Measurements from ENCODE around the gene CCDC8.

Gene CCDC8

DNA sequence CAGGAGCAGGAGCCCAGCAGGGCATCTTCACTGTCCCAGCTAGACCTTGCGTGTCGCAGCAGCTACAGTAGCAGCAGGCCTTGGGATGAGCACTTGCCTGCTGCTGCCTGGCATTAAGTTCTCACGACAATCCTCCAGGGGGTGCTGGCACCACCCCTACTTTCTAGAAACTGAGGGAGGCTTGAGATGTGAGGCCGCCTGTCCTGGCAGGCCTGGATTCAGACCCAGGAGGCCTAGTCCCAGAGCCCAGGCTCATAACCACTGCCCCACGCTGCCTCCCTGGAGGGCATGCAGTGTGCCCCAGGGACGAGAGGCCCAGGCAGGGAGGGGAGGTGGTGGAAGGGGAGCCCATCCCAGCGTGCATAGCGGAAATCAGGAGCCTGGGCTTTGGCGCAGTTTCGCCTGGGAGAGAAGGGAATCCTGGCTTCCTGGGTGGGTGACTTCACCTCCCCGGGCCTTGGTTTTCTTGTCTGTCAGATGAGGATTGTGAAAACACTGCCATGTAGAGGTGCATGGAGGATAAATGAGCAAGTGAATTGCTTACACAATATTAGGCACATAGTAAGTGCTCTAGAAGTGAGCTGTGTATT, 40.4 kb downstream of the CCDC8 start:
- DNase-seq (ENCODE audit: low read depth): peak; percentile 46
- TF ChIP-seq, protein P1, sequence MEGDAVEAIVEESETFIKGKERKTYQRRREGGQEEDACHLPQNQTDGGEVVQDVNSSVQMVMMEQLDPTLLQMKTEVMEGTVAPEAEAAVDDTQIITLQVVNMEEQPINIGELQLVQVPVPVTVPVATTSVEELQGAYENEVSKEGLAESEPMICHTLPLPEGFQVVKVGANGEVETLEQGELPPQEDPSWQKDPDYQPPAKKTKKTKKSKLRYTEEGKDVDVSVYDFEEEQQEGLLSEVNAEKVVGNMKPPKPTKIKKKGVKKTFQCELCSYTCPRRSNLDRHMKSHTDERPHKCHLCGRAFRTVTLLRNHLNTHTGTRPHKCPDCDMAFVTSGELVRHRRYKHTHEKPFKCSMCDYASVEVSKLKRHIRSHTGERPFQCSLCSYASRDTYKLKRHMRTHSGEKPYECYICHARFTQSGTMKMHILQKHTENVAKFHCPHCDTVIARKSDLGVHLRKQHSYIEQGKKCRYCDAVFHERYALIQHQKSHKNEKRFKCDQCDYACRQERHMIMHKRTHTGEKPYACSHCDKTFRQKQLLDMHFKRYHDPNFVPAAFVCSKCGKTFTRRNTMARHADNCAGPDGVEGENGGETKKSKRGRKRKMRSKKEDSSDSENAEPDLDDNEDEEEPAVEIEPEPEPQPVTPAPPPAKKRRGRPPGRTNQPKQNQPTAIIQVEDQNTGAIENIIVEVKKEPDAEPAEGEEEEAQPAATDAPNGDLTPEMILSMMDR (conservative IDR thresholded peaks at IDR 0.05; ENCODE audit: low read depth, low read length): peak; percentile 61
- H3K4me3 ChIP-seq (ENCODE audit: low read depth, low read length): no peak overlapping the region

DNA sequence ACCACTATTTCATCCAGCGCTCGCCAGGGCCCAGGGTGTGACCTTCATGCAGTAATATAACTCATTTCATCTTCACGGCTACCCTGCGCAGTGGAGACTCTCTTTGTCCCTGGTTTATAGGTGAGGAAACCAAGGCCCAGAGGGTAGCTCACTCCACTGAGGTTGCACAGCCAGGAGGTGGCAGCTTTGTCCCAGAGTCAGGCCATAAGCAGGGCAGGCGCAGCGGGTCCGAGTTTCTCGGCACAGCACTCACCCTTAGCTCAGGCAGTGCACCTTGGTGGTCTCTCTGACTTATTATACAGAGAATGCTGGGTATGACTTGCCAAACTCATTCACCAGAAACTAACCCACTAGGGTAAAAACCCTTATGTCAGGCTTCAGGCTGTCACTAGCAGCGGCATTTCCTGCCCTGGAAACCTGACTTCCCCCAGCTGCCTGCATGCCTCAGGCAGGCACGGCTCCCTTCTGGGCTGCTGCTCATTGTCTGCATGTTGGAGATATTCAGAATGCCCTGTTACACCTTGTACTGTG, 41.9 kb downstream of the CCDC8 start:
- H3K4me3 ChIP-seq (ENCODE audit: low read depth, low read length): no peak overlapping the region
- DNase-seq (ENCODE audit: low read depth): peak; percentile 23
- TF ChIP-seq, protein P1 (conservative IDR thresholded peaks at IDR 0.05; ENCODE audit: low read depth, low read length): peak; percentile 5

DNA sequence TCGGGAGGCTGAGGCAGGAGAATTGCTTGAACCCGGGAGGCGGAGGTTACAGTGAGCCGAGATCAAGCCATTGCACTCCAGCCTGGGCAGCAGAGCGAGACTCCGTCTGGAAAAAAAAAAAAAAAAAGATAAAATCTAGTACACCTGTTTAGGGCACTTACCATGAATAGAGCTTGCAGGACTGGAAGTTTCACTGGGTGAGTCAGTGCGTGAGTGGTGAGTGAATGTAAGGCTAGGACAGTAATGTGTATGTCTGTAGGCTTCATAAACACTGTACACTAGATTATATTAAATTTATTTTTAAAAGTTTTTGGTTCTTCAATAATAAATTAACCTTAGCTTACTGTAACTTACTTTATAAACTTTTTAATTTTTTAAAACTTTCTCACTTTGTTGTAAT, 43.5 kb downstream of the CCDC8 start:
- TF ChIP-seq, protein P1 (conservative IDR thresholded peaks at IDR 0.05; ENCODE audit: low read depth, low read length): no peak
- no peak for DNase-seq (ENCODE audit: low read depth)
- no peak overlapping the region for H3K4me3 ChIP-seq (ENCODE audit: low read depth, low read length)

DNA sequence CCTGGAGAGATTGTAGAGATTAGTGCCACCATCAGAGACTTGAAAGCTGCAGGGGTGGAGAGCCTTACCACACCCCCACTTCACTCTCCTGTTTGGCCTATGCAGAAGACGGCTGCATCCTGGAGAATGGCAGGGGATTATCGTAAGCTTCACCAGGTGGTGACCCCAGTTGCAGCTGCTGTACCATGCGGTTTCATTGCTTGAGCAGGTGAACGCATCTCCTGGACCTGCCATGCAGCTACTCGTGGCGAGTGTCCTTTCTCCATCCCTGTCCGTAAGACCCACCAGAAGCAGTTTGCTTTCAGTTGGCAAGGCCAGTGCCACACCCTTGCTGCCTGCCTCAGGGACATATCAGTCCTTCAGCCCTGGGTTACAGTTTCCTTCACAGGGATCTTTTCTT, 45.2 kb downstream of the CCDC8 start:
- DNase-seq (ENCODE audit: low read depth): no peak
- no peak overlapping the region for H3K4me3 ChIP-seq (ENCODE audit: low read depth, low read length)
- TF ChIP-seq, protein P1 (conservative IDR thresholded peaks at IDR 0.05; ENCODE audit: low read depth, low read length): no peak

DNA sequence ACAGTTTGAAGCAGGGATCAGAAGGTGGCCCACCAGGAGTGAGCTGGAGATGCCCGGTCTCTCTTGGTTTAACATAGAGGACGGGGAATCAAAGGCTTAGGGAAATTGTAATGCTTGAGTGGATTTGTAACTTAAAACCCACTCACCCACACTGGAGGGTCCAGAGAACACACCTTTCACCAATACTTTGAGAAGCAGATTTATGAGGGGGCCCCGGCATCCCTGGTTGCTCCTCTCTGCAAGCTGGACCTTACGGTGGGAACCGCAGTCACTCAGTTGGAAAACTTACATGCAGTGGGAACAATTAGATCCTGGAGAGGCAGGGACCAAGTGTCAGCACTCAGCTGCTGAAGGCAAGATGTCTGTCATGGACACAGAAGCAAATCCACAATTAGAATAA, 45.9 kb downstream of the CCDC8 start:
- TF ChIP-seq, protein P1 (conservative IDR thresholded peaks at IDR 0.05; ENCODE audit: low read depth, low read length): no peak
- no peak for DNase-seq (ENCODE audit: low read depth)

DNA sequence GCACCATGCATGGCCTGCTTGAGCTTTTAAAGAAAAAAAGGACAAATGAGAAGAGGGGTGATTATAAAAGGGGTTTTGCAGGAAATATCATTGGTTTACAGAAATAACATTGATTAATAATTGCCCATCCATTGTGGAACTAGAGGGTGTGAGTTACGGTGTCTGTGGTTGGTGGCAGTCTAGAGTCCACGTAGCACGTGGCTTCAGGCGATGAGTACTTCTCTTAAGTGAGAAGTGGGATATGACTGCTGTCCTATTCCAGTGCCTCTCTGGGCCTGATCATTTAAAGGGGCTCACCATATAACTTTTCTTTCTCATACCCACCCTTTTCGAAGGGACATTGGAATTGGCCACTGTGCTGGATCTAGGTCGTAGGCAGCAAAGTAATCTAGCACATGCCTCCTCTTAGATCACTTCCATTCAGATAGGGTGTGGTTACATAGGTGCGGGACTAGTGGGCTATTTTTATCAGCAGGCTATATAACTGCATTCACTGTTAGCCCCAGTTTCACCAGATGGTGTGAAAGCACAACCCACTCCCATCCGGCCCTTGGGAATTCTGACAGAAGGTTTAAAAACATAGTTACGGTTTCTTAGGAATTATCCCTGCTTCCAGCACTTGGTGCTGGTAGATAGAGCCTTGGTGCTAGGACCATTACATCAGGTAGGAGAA, 46.6 kb downstream of the CCDC8 start:
- no peak overlapping the region for H3K4me3 ChIP-seq (ENCODE audit: low read depth, low read length)
- TF ChIP-seq, protein P1 (conservative IDR thresholded peaks at IDR 0.05; ENCODE audit: low read depth, low read length): no peak
- no peak for DNase-seq (ENCODE audit: low read depth)

More for the DNA sequence above, 45.9 kb downstream of the CCDC8 start:
- H3K4me3 ChIP-seq (ENCODE audit: low read depth, low read length): no peak overlapping the region
